Retinal pigment epithelial cell (primary cell): Measurements from ENCODE around the gene FBN2.

Experiments
- DNase-seq: peaks from one replicate; pipeline ENCODE4 v3.0.0-alpha.2; 2010; ENCODE audit warnings: low read depth
- H3K4me3 ChIP-seq: 2 replicates; pipeline ENCODE4 v1.5.1; 2011; ENCODE audit warnings: mild to moderate bottlenecking, low read length, control low read depth, moderate library complexity
- CTCF ChIP-seq: conservative IDR thresholded peaks from 2 replicates; pipeline ENCODE4 v1.5.1; 2011; ENCODE audit warnings: low read depth, low read length, control low read depth, inconsistent platforms

FBN2 gene

GRCh38 chr5:128546658-128547281, 8.7 kb upstream of the FBN2 start:
- DNase-seq = no peak
- H3K4me3 ChIP-seq = no peak overlapping the region
- TF ChIP-seq CTCF = no peak

DNA sequence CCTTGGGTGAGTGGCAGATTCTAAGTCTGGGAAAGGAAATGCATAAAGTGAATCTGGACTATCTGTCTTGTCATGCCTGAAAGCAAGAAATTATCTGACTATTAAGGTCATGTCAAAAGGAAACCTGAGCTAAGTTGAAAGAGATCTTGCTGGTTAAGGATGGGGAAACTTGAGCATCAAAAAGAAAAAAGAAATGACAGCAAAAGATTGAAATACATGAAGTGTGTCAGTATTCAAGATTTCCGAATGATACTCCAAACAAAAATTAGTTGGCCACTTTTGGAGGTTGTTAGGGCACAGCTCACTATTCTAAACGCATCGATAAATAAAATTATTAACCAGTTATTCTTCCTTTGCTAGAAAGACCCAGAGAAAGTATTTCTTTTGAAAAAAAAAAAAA, 3.3 kb upstream of the FBN2 start:
- no peak for DNase-seq
- H3K4me3 ChIP-seq = no peak overlapping the region
- TF ChIP-seq CTCF = no peak

GRCh38 chr5:128539038-128539429, 989 bp upstream of the FBN2 start:
- DNase-seq = no peak
- peak overlapping the region; percentile 66 for H3K4me3 ChIP-seq
- no peak for TF ChIP-seq CTCF

DNA sequence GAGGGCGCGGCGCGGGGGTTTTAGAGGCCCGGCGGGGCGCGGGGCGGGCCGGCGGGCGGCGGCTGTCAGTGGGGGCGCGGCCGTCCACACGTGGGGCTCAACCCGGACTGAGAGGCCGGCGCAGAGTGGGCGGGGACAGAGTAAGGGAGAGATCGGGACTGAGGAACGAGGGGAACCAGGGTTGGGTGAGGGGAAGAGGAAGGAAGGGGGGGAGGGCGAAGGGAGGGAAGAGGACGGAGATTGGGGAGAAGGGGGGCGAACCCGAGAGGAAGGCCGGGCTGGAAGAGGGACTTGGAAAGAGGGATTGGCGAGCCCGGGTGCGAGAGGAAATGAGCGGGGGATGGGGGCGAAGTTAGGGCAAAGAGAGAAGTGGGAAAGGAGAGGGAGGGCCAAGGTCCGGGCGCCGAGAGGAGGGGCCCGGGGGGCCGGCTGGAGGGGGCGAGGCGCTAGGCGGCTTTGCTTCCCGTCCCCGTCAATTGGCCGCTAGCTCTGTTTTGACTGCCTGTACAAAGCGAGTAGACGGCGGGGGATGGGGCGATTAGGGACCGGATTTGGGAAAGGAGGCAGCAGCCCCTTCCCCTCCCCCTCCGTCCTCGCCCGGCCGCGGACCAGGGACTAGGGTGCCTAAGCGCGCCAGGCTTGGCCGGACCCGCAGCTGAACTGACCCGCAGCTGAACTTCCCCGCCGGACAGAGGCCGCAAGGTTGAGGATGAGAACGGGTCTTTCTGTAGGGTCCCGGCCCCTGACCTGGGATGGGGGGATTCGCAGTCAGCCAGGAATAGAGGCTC, 399 bp upstream of the FBN2 start:
- DNase-seq = no peak
- H3K4me3 ChIP-seq = peak overlapping the region; percentile 66
- TF ChIP-seq CTCF = no peak

DNA sequence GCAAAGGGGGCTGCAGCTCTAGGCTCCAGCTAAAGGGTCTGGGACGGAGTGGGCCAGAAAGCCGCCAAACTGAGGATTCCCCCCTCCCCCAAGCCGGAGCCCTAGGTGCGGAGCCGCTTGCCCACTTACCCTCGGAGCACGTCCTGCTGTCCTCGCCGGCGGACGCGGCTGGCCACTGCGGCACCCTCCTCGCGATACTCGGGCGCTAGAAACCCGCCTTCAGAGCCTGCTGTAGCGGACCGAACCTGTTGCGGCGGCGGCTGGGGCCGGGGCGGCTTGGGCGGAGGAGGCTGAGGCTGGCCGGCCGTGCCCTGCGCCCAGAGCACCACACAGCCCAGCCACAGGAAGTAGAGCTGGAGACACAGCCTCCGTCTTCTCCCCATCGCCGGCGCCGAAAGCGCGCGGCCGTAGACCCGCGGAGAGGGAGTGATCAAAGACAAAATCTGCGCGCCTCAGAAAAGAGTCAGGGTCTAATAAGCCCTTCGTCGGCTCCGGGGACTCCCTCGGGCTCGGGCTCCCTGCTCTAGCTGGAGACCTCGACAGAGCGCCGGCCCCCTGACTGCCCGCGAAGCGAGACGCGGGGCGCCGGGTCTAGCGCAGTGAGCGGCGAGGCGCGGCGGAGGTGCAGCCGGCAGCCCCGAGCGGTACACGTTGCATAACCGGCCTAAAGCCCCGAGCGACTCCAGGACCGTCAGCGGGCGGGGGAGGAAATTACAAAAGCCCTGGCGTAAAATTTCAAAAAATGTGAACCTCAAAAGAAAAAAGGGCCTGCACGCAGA, 635 bp downstream of the FBN2 start:
- H3K4me3 ChIP-seq = peak overlapping the region; percentile 66
- DNase-seq = no peak
- TF ChIP-seq CTCF = no peak

DNA sequence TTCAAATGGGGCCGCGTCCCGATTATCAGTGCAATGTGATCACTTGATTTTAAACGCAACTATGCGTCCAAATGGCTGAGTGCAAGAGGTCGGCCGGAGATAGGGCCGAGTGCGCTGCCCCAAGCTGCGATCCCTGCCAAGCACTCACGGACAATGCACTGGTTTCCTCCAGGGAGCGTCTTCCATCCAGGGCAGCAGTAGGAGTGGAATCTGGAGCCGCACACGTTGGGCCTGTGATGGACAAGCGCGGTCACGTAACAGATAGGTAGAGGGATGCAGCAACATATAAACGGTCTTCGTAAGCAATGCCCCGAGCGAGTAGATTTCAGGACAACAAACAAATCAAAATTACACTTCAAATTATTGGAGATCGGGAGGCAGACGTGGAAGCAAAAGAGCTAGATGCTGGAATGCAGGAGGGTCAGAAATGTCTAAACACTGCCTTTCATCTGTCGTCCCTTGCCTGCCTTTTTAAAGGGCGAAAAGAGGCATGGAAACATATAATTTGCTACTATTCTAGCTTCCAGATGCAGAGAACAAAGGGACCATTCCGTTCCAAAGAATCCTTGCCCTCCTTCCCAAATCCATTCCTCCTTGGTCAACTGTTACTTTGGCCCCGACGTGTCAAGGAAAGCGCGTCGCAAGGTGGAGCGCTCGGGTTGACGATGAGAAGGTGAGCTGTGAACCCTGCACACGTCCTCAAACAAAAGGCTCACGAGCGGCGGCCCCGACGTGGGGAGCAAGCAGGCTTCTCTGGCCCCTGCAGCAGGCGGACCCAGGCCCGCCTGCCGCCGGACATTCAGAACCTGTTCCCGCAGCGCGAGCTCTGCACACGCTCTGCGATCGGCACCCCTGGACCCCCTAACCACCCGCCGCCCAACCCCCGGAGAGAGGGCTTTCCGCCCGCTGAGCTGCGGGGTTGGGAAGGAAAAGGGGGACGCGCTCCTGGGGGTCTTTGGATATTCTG, 1.5 kb downstream of the FBN2 start:
- TF ChIP-seq CTCF = peak; percentile 44
- DNase-seq = no peak
- peak overlapping the region; percentile 66 for H3K4me3 ChIP-seq
